GM12878 (cell line): Measurements from ENCODE around the gene MAPK1. TPM values are rescaled to one million over a fixed set of nuclear protein-coding genes. Genes with fewer than 3 reads are reported as not detected.
"Not testable (repeated sequence)": the region's sequence is repeated elsewhere in the genome, so short reads cannot be mapped to it uniquely, and the experiment has no call there.

Source experiments
- ATAC-seq: fragments of 200-7000 bp; cut with Tn5 transposase; 3 replicates; pipeline ENCODE4 v1.9.1; 2020; ENCODE audit warnings: mild to moderate bottlenecking, moderate library complexity
- BruUV-seq: library from RNA; stranded (reverse); fragments of 400-500 nt; replicated peaks from 2 replicates; lab custom pipeline; 2021; lab: Mats Ljungman, UMichigan
- CTCF ChIA-PET: fragments of 300-600 bp; sonication (Branson Sonifier 250); formaldehyde crosslinking; extraction: SDS; loops from one replicate; lab custom pipeline; 2021; ENCODE audit warnings: inconsistent platforms; lab: Yijun Ruan, JAX
- POLR2A ChIA-PET: fragments of 350-600 bp; formaldehyde crosslinking; extraction: SDS; loops from one replicate; lab custom pipeline; 2021; ENCODE audit warnings: inconsistent platforms; lab: Charles Lee
- RAD21 ChIA-PET: fragments of 300-600 bp; sonication (Branson Sonifier 250); formaldehyde crosslinking; loops from one replicate; lab custom pipeline; 2023; ENCODE audit warnings: antibody characterized with exemption; ENCODE audit not compliant: unreplicated experiment; lab: Charles Lee
- SMC1A ChIA-PET: fragments of 300-600 bp; sonication (Branson Sonifier 250); formaldehyde crosslinking; loops from one replicate; lab custom pipeline; 2023; ENCODE audit not compliant: unreplicated experiment, uncharacterized antibody; lab: Charles Lee
- DNase-seq: peaks from one replicate; pipeline ENCODE4 v3.0.0-alpha.2; 2011; ENCODE audit warnings: low read depth, low spot score
- FAIRE-seq: peaks from 3 replicates; lab custom pipeline; 2011; peaks lifted over from hg19 to GRCh38; lab: Jason Lieb, UNC
- H2AFZ ChIP-seq: 2 replicates; pipeline ENCODE4 v1.6.0; 2011; ENCODE audit warnings: low read depth, low read length, control low read depth; ENCODE audit not compliant: control insufficient read depth
- H3K27ac ChIP-seq: 2 replicates; pipeline ENCODE4 v1.5.1; 2011; ENCODE audit warnings: control low read depth; ENCODE audit not compliant: control insufficient read depth, insufficient read depth
- H3K27me3 ChIP-seq, 2 experiments: replicated peaks in 1 of 2; 2 replicates each; pipeline versions ENCODE4 v1.6.0 to v1.6.1; 2011; ENCODE audit warnings: low read length in 1 of 2; ENCODE audit not compliant: control insufficient read depth in 2 of 2, insufficient read depth in 2 of 2
- H3K36me3 ChIP-seq, 2 experiments: 2 replicates each; pipeline ENCODE4 v1.5.1; 2011; ENCODE audit warnings: low read length in 1 of 2; ENCODE audit not compliant: control insufficient read depth in 2 of 2, insufficient read depth in 2 of 2
- H3K4me1 ChIP-seq: 2 replicates; pipeline ENCODE4 v1.6.1; 2011; ENCODE audit warnings: mild to moderate bottlenecking, low read length, moderate library complexity, mixed read lengths; ENCODE audit not compliant: control insufficient read depth, insufficient read depth
- H3K4me2 ChIP-seq: 2 replicates; pipeline ENCODE4 v1.6.0; 2011; ENCODE audit warnings: control low read depth; ENCODE audit not compliant: control insufficient read depth, insufficient read depth
- H3K4me3 ChIP-seq: fragments of 200-600 bp; sonication (generic); 2 replicates; pipeline ENCODE4 v1.5.1; 2016
- H3K79me2 ChIP-seq: 2 replicates; pipeline ENCODE4 v1.6.0; 2011; ENCODE audit warnings: low read length; ENCODE audit not compliant: control insufficient read depth, insufficient read depth
- H3K9ac ChIP-seq: 2 replicates; pipeline ENCODE4 v1.8.0; 2011; ENCODE audit warnings: low read length, control low read depth, mixed read lengths; ENCODE audit not compliant: control insufficient read depth, insufficient read depth
- H3K9me3 ChIP-seq: replicated peaks from 3 replicates; pipeline ENCODE4 v1.5.1; 2011; ENCODE audit warnings: mild to moderate bottlenecking, low read length; ENCODE audit not compliant: control insufficient read depth, insufficient read depth
- H4K20me1 ChIP-seq: 2 replicates; pipeline ENCODE4 v1.6.0; 2011; ENCODE audit not compliant: control insufficient read depth, insufficient read depth
- BCL11A ChIP-seq: IDR thresholded peaks from 2 replicates; pipeline ENCODE4 v1.6.1; 2011; ENCODE audit warnings: low read depth, low read length
- ETV6 ChIP-seq, 2 experiments: fragments of 450-650 bp in 1 of 2; IDR thresholded peaks in 1 of 2; conservative IDR thresholded peaks in 1 of 2; 2 replicates each; pipeline ENCODE4 v1.6.1; 2014; ENCODE audit warnings: antibody characterized with exemption in 1 of 2, borderline replicate concordance in 1 of 2, low read depth in 1 of 2, mild to moderate bottlenecking in 1 of 2, moderate library complexity in 1 of 2
- FOXM1 ChIP-seq: IDR thresholded peaks from 2 replicates; pipeline ENCODE4 v1.6.1; 2012; ENCODE audit warnings: low read depth, mild to moderate bottlenecking, inconsistent platforms, low read length, moderate library complexity
- GABPA ChIP-seq: IDR thresholded peaks from 2 replicates; pipeline ENCODE4 v1.6.1; 2014; ENCODE audit warnings: antibody characterized with exemption, low read depth, mild to moderate bottlenecking, inconsistent platforms
- IRF3 ChIP-seq: fragments of 450-650 bp; IDR thresholded peaks from 2 replicates; pipeline ENCODE4 v1.6.1; 2014; ENCODE audit warnings: mild to moderate bottlenecking
- IRF4 ChIP-seq: IDR thresholded peaks from 2 replicates; pipeline ENCODE4 v1.6.1; 2011; ENCODE audit warnings: low read depth, low read length
- MEF2A ChIP-seq: IDR thresholded peaks from 2 replicates; pipeline ENCODE4 v1.6.1; 2011; ENCODE audit warnings: low read depth, mild to moderate bottlenecking, low read length, moderate library complexity; ENCODE audit not compliant: insufficient read depth
- MTA3 ChIP-seq: IDR thresholded peaks from 2 replicates; pipeline ENCODE4 v1.6.1; 2012; ENCODE audit warnings: low read length, inconsistent platforms, borderline replicate concordance
- NFIC ChIP-seq: IDR thresholded peaks from 2 replicates; pipeline ENCODE4 v1.6.1; 2012; ENCODE audit warnings: low read depth, mild to moderate bottlenecking, inconsistent platforms, low read length, moderate library complexity
- WGBS: methylation state at CpG from one replicate; pipeline ENCODE4 v1.1.6; 2016; ENCODE audit warnings: low lambda C conversion rate; ENCODE audit not compliant: insufficient replicate concordance, insufficient coverage; ENCODE audit errors: missing lambda C conversion rate; 5-methylcytosine and 5-hydroxymethylcytosine counted together
- in situ Hi-C: fragments of 300-500 bp; cut with MboI; formaldehyde crosslinking; loops from 9 replicates; pipeline ENCODE4 v1.14.3; 2018; ENCODE audit warnings: mixed read lengths
- intact Hi-C: fragments of 100-400 bp; cut with micrococcal nuclease; formaldehyde crosslinking; loops from one replicate; pipeline ENCODE4 v1.14.2; 2022; ENCODE audit not compliant: unreplicated experiment
- polyA plus RNA-seq, 11 experiments: library from polyadenylated mRNA; depleted of rRNA in 4 of 11; unstranded in 6 of 11; stranded (reverse) in 5 of 11; fragments of >200 nt; fragmentation: Nextera tagmentation in 4 of 11; fragmentation: Illumina TruSeq in 1 of 11; extraction: Ambion mirVana in 4 of 11; extraction: Trizol in 1 of 11; gene quantifications; 1 replicate in 1 of 11; 2 replicates in 10 of 11; pipeline versions ENCODE4 v1.2.1 to v1.2.3, GENCODE V29; 2011 to 2016; ENCODE audit warnings: inconsistent platforms in 2 of 11, missing spikeins in 2 of 11, low read depth in 1 of 11
- total RNA-seq, 4 experiments: library from RNA; depleted of rRNA in 3 of 4; stranded (reverse); fragments of >200 nt in 3 of 4; fragmentation: Illumina TruSeq in 1 of 4; extraction: Trizol in 1 of 4; gene quantifications; 2 replicates each; pipeline versions ENCODE4 v1.2.1 to v1.2.3, GENCODE V29; 2013 to 2021
- TF ChIP-seq, protein P1 (sequence below): IDR thresholded peaks from 2 replicates; pipeline ENCODE4 v1.6.1; 2012; ENCODE audit warnings: low read length, inconsistent platforms

The MAPK1 gene
- total and polyA plus RNA-seq, 10 of the 15 experiments (the other 5 are each of a cell fraction or from before 2014, with no cell fraction given) = 7.0 to 123 (median 58.4) TPM

GRCh38 chr22:21876486-21877176, 9.2 kb upstream of the MAPK1 start (continued):
- TF ChIP-seq, protein P1, sequence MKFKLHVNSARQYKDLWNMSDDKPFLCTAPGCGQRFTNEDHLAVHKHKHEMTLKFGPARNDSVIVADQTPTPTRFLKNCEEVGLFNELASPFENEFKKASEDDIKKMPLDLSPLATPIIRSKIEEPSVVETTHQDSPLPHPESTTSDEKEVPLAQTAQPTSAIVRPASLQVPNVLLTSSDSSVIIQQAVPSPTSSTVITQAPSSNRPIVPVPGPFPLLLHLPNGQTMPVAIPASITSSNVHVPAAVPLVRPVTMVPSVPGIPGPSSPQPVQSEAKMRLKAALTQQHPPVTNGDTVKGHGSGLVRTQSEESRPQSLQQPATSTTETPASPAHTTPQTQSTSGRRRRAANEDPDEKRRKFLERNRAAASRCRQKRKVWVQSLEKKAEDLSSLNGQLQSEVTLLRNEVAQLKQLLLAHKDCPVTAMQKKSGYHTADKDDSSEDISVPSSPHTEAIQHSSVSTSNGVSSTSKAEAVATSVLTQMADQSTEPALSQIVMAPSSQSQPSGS = peak; percentile 83
- TF ChIP-seq IRF3 = no peak
- TF ChIP-seq MEF2A = peak; percentile 67; the same call in 1 of the 2 replicates
- peak; percentile 49; the same call in 1 of the 2 replicates for TF ChIP-seq GABPA
- TF ChIP-seq NFIC = peak; percentile 89
- TF ChIP-seq MTA3 = peak; percentile 61; the same call in 1 of the 2 replicates
- TF ChIP-seq BCL11A = peak; percentile 67; the same call in 1 of the 2 replicates
- TF ChIP-seq IRF4 = peak; percentile 82; the same call in 1 of the 2 replicates
- TF ChIP-seq ETV6 (conservative IDR thresholded peaks at IDR 0.05 in 1 of 2, IDR thresholded peaks at IDR 0.05 in 1 of 2; ENCODE audit: borderline replicate concordance in 1 of 2, low read depth in 1 of 2) = peak in 1 of 2 experiments; percentile 75; a peak in 1 of 4 replicates
- peak; percentile 77 for TF ChIP-seq FOXM1
- TF ChIP-seq, all 136 proteins: peak for 22

- RAD21 ChIA-PET, FAIRE-seq, H3K4me1 ChIP-seq, H3K79me2 ChIP-seq, H3K4me3 ChIP-seq, BruUV-seq, H2AFZ ChIP-seq, H3K4me2 ChIP-seq, ATAC-seq, H3K9ac ChIP-seq, POLR2A ChIA-PET, DNase-seq, H4K20me1 ChIP-seq, CTCF ChIA-PET, H3K27ac ChIP-seq, H3K36me3 ChIP-seq, intact Hi-C loops, H3K9me3 ChIP-seq, H3K27me3 ChIP-seq: not testable (repeated sequence)
- WGBS = 48% methylated on average over 4 of the region's 4 CpGs
- in situ Hi-C loops = loop anchor here (10.0 kb wide), 1 partner anchor 60 kb away; no protein-coding TSS in a partner anchor
- SMC1A ChIA-PET = interaction anchor here (2.0 kb wide), 1 partner anchor 24 kb away, joined by 6 read pairs; no protein-coding TSS in a partner anchor
Measured at GRCh38 chr22:21874953-21875352, 7.5 kb upstream of the MAPK1 start.
